ENCODE results near the gene LCN12.

LCN12 gene

GRCh38 chr9:136927343-136928271 lies 24.5 kb upstream of the LCN12 start:
- DNase-seq = no peak

DNA sequence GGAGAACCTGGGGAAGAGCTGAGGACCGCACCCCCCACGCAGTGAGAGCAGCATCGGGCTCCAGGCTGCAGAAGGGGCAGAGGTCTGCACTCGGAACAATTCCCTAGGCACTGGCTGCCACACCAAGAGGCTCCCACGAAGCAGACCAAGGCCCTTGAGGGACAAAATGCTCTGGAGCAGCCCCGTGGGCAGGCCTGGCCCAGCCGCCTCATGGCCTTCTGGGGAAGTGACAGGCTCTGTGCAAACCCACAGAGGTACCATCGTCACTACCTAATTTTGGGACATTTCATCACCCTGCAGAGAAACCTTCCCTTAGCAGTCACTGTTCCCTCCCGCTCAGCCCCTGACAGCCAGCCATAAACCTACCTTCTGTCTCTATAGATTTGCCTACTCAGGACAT lies 23.5 kb upstream of the LCN12 start:
- DNase-seq = no peak

- no peak for DNase-seq
Measured at GRCh38 chr9:136930014-136930413, 22.1 kb upstream of the LCN12 start.

GRCh38 chr9:136931611-136932130 lies 20.4 kb upstream of the LCN12 start:
- no peak for DNase-seq

- no peak for DNase-seq
Measured at GRCh38 chr9:136934277-136934676, 17.8 kb upstream of the LCN12 start.

DNA sequence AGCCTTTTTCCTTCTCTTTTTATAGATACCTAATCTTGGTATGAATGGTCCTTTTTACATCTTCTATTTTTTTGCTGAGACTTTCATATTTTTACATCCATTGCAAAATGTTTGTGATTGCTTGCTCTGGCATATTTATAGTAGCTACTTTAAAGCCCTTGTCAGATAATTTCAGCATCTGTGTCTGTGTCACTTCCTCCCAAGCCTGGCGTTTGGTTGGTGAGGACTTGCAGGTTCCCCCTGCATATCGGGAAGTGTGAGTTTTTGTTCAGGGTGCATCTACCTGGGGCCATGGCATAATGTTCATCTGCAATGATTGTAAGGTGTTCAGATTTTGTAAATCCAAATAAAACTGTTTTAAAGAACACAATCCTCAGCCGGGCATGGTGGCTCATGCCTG lies 16.4 kb upstream of the LCN12 start:
- DNase-seq = no peak

DNA sequence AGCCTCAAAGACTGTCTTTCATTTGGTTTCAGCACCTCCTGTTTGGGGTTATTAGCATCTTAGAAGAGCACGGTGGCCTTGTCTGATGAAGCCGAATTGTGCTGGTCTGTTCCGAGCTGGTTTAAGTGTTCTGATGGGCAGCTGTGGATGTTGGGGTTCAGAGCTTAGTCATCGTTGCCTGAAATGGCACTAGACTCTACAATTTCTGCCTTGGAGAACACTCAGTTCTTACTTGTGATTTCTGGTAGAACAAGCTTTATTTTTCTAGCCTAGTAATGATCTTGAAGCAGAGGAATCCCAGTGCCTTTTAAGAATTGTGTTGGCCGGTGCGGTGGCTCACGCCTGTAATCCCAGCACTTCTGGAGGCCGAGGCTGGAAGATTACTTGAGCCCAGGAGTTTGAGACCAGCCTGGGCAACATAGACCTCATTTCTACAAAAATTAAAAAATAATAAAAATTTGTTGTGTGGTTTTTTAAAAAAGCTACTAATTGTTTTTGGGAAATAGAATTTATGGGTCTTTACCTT lies 15.4 kb upstream of the LCN12 start:
- DNase-seq = no peak

DNA sequence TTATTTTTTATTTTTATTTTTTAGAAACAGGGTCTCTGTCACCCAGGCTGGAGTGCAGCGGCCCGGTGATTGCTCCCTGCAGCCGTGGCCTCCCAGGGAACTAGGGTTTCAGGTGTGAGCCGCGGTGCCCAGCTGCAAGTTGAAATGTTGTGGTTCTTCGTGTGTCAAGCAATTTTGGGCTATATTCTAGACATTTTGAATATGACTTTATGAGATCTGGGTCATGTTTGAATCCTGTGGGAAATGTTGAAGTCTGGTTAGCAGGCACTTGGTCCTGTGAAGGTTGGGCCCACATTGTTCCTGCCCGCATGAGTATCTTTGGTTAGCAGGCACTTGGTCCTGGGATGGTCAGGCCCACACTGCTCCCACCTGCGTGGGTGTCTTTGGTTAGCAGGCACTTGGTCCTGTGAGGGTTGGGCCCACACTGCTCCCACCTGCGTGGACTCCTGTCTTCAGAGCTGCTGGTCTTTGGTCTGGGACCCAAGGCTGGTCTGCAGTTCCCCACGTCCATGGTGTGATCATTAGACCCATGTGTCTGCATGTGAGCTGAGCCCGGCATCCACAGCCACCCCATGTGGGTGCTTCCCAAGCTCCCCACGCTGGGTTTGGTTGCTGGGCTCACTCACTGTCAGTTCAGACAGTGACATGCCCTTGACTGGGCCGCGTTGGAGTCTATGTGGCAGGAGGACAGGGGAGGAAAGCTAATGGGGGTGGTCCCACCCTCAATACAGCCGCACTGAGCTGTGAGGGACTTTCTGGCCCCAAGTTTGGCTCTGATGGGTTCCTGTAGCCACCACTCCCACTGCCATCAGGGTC lies 14.7 kb upstream of the LCN12 start:
- DNase-seq = no peak

GRCh38 chr9:136939431-136939995 lies 12.6 kb upstream of the LCN12 start:
- DNase-seq = no peak

DNA sequence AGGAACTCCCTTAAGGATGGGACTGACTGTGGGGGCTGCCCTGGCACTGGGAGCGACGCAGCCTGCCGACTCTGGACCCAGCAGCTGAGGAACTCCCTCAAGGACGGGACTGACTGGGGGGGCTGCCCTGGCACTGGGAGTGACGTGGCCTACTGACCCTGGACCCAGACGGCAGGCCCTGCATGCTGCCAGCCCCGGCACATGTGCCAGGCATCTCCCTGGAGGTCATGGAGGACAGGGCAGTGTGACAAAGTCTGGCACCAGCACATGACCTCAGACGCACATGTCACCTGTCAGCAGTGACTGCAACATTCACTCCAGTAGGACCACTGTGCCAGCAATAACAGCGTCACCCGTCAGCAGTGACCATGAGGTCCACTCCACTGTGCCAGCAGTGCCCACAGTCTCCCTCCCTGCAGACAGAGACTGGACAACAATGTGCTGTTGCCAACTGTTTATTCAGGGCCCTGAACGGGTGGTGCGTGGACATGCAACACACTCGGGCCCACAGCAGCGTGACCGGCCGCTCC lies 12.0 kb upstream of the LCN12 start:
- no peak for DNase-seq

DNA sequence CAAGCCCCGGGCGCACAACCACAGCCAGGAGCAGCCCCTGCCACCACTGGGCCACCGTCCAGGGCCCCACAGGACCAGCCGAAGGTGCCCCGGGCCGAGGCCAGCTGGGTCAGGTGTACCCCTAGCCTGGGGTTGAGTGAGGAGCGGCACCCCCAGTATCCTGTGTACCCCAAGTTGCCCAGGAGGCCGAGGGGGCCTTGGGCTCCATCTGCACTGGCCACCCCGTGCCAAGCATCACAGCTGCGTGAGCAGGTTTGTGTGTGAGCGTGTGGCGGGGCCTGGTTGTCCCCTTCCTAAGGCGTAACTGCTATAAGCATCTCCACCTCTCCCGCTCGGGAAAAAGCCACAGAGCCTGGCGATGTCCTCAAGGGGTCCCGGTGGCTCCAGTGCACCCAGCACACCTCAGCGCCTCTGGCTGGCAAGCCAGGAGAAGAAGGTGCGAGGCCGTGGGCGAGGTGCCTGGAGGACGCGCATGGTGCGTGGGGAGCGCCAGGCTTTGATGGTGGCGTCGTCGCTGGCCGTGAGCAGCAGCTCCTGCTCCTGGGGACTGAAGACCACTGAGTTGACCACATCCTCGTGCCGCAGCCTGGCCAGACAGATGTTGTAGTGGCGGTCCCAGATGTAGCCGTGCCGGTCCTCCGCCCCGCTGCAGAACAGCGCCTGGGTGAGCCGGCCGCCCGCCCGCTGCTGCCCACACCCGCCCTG lies 11.4 kb upstream of the LCN12 start:
- DNase-seq = no peak

- no peak for DNase-seq
Measured at GRCh38 chr9:136941231-136942111, 10.6 kb upstream of the LCN12 start.

GRCh38 chr9:136942112-136942880 lies 9.8 kb upstream of the LCN12 start:
- DNase-seq = no peak

DNA sequence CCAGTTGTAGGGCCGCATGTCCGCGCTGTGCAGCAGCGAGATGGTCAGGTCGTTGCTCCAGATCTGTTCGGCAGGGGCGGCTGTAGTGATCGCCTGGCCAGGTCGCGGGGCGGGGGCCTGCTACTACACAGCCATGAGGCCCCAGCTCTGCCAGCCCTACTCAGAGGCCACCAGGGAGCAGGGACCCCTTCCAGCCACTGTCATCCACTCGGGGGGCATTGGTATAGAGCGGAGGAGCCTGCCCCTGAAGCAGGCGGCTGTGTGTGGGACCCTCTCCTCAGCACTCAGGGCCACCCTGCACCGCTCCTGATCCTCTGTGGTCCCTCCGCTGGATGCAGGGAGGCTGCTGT lies 9.2 kb upstream of the LCN12 start:
- DNase-seq = no peak

- DNase-seq = peak; percentile 35
Measured at GRCh38 chr9:136943291-136944211, 8.5 kb upstream of the LCN12 start.

DNA sequence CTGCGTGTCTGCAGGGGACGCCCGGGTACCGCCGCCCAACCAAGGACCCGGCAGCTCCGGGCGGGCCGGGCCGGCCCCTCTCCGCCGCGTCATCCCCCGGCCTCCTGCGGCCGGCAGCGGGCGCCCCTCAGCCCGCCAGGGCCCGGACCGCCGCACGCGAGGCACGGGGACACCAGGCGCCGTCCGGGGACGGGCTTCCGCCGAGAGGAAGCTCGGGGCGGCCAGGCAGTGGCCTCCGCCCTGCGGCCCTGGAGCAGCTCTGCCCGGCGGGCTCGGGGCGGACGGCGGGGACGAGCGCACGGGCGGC lies 7.9 kb upstream of the LCN12 start:
- DNase-seq = no peak

DNA sequence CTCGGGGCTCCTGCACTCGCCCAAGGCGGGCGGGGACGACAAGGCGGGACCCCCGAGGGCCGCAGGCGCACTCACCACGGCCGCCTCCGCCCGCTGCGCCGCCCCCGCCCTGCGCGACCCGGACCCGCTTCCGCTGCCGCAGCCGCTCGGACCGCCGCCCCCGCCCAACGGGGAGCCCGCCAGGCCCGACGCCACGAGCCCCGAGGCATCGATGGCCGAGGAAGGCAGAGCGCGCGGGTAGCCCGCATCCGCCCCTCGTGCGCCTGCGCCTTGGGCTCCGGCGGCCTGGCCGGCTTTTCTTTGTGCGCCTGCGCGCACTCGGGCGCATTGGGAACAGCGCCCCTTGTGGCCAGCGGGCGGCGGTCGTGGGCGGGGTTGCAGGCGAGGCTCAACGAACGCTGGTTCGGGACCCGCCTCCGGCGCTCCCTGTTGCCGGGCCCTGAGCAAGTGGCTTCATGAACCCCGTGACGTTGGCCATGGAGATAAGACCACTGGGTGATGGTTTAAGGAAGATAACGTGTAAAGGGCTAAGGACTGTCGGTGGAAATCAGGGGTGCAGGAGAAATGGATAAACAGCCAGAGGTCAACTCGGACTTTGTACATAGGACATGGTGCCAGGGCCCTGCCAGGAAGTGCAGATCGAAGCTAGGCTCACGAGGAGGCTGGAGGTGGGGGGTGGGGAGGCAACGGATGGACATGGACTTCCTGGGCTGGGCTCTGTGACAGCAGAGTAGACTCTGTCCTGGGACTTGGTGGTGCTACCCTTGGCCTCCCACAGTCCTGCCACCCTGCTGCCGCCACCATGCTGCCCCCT lies 7.3 kb upstream of the LCN12 start, which contains the start of the genes C8G and FBXW5:
TSS of gene C8G (plus strand) at position 725 of the 814 bp plus-strand sequence. CDS start at position 803, 78 bp downstream.
TSS of gene FBXW5 (minus strand) at position 220 of the 814 bp plus-strand sequence. CDS start 655 bp downstream, outside the sequence.
- DNase-seq = peak; percentile 93

Data from stimulated activated CD4-positive, alpha-beta T cell treated with anti-CD3 and anti-CD28 coated beads, Interleukin-4, amount 100 ng/mL, for 24 hours (primary cell).